Uterus (tissue), 4 donors: ENCODE results near the gene HMX2. TPM values are rescaled to one million over a fixed set of nuclear protein-coding genes. Genes with fewer than 3 reads are reported as not detected.

Experiments
- DNase-seq, 2 donors: peaks; one replicate each; pipeline ENCODE4 v3.0.0-alpha.2; 2019 to 2020
- H3K27ac ChIP-seq, 2 donors: fragments of 200-600 bp; sonication (generic); 1 replicate in 1 of 2; 2 replicates in 1 of 2; pipeline ENCODE4 v1.5.1; 2016 to 2018
- H3K27me3 ChIP-seq, 2 donors: fragments of 200-600 bp; sonication (generic); one replicate each; pipeline ENCODE4 v1.5.1; 2018 to 2019; ENCODE audit warnings: control low read depth in 1 of 2
- H3K36me3 ChIP-seq, 2 donors: fragments of 200-600 bp; sonication (generic); one replicate each; pipeline ENCODE4 v1.5.1; 2019; ENCODE audit warnings: control low read depth in 1 of 2
- H3K4me1 ChIP-seq, 2 donors: fragments of 200-600 bp; sonication (generic); one replicate each; pipeline ENCODE4 v1.5.1; 2018 to 2019; ENCODE audit warnings: control low read depth in 1 of 2
- H3K4me3 ChIP-seq, 2 donors: fragments of 200-600 bp; sonication (generic); 1 replicate in 1 of 2; 2 replicates in 1 of 2; pipeline ENCODE4 v1.5.1; 2018 to 2019; ENCODE audit warnings: mild to moderate bottlenecking in 1 of 2
- H3K9me3 ChIP-seq, 2 donors: fragments of 200-600 bp; sonication (generic); one replicate each; pipeline ENCODE4 v1.5.1; 2019; ENCODE audit warnings: control low read depth in 1 of 2
- POLR2A ChIP-seq, 2 donors: fragments of 450-650 bp; IDR thresholded peaks; one replicate each; pipeline ENCODE4 v1.6.1; 2016; ENCODE audit warnings: antibody characterized with exemption in 2 of 2, mild to moderate bottlenecking in 1 of 2, moderate library complexity in 1 of 2
- intact Hi-C: fragments of 100-400 bp; cut with DNase I; formaldehyde crosslinking; loops from one replicate; pipeline ENCODE4 v1.15.1; 2023; ENCODE audit warnings: low total_unique reads
- total RNA-seq, 4 donors: library from RNA; depleted of rRNA in 3 of 4; stranded (reverse); fragments of >200 nt in 3 of 4; gene quantifications; one replicate each; pipeline versions ENCODE4 v1.1.0 to v1.2.4, GENCODE V29; 2014 to 2023
- TF ChIP-seq, protein P1 (sequence below), 4 experiments: fragments of 200-600 bp in 2 of 4; fragments of 450-650 bp in 2 of 4; sonication (generic) in 2 of 4; IDR thresholded peaks; one replicate each; pipeline ENCODE4 v1.5.1; 2016 to 2019; ENCODE audit warnings: antibody characterized with exemption in 4 of 4, mild to moderate bottlenecking in 2 of 4, moderate library complexity in 1 of 4
- donor health status: DM: yes; HTN: yes; CAD: no.

Gene HMX2
- total RNA-seq, 4 donors from 2014 or later, result not detected

DNA sequence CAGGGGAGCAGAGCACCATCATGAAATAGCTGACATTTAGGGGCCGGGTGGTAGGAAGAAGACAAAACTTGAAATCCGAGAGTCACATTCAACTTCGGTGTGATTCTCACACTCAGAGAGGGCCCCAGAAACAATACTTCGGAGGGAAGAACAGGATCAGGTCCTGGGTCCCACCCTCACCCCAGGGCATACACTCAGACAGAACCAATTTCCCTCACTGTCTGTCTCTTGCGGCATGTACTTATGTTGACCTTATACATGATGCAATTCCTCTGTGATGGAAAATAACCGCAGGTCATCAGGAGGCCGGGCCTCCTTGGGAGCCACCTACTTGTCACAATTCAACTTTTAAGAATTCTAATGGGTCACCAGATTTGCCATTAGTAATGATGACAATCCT is 38.5 kb upstream of the HMX2 start:
- no peak for DNase-seq
- no peaks in the 10 kb centered on the region for H3K36me3 ChIP-seq
- no peaks in the 10 kb centered on the region for H3K9me3 ChIP-seq
- no peak overlapping the region for H3K27ac ChIP-seq
- no peak for TF ChIP-seq POLR2A (IDR thresholded peaks at IDR 0.05)
- TF ChIP-seq, protein P1, sequence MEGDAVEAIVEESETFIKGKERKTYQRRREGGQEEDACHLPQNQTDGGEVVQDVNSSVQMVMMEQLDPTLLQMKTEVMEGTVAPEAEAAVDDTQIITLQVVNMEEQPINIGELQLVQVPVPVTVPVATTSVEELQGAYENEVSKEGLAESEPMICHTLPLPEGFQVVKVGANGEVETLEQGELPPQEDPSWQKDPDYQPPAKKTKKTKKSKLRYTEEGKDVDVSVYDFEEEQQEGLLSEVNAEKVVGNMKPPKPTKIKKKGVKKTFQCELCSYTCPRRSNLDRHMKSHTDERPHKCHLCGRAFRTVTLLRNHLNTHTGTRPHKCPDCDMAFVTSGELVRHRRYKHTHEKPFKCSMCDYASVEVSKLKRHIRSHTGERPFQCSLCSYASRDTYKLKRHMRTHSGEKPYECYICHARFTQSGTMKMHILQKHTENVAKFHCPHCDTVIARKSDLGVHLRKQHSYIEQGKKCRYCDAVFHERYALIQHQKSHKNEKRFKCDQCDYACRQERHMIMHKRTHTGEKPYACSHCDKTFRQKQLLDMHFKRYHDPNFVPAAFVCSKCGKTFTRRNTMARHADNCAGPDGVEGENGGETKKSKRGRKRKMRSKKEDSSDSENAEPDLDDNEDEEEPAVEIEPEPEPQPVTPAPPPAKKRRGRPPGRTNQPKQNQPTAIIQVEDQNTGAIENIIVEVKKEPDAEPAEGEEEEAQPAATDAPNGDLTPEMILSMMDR (IDR thresholded peaks at IDR 0.05), result no peak
- no peak overlapping the region for H3K4me3 ChIP-seq
- intact Hi-C loops, result no loop called here
- no peaks in the 10 kb centered on the region for H3K27me3 ChIP-seq
- no peaks in the 10 kb centered on the region for H3K4me1 ChIP-seq

DNA sequence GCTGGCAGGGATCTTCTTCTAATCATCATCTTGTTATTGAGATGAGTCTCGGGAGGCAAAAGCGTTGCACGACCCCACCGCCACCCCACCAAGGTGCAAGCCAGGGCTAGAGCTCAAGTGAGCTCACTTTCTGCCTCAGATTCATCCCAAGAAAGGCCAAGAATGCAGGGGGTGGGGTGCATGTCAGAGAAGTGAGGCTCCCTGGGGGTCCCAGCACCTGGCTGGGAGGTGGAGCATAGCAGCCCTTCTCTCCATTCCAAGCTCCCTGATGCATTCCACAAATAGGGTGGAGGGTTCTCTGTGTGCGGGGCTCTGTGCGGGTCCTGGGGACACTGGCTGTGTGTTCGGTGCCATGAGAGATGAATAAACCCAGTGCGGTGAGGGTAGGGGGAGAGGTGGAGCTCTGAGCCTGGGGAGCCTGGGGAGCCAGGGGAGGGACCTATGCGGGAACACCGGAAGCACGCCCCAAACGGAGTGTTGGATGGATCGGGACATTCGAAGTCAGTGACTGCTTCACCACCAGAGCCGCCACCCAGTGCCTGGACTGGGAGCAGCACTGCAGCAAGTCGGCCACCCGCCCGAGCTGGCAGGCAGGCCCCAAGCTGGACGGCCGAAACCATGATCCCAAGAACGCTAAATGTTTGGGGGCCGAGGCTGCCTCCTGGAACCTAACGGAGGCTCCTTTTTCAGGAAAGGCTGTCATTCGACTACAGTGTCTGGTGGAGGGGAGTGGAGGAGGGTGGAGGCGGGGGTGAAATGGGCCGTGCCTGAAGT is 30.1 kb upstream of the HMX2 start:
- Histone ChIP-seq H3K36me3 (no peaks in the 10 kb centered on the region), H3K27me3 (peaks cover 0 to 6% of the 10 kb centered on the region in 2 donors), H3K27ac (no peak overlapping the region), H3K4me1 (no peaks in the 10 kb centered on the region), H3K4me3 (no peak overlapping the region), H3K9me3 (no peaks in the 10 kb centered on the region)
- intact Hi-C loops, result no loop called here
- TF ChIP-seq, protein P1 (IDR thresholded peaks at IDR 0.05), result no peak
- TF ChIP-seq POLR2A (IDR thresholded peaks at IDR 0.05), result no peak
- DNase-seq, result no peak

DNA sequence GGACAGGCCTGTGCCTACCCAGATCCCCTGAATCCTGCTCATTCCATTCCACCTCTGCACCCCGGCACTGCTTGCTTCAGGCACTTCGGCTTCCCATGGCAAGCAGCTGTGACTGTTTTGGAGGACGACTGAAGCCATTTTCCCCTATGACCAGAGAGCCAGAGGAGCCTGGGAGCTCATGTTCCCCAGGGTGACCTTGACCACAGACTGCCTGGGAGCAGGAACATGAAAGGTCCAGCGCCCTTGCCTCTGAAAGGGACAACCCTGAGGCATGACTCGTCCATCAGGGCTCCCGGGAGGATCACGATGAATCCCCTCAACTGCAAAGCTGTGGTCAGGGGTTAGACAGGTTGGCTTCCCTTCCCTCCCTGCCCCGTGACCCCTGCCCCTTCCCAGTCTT is 28.9 kb upstream of the HMX2 start:
- H3K9me3 ChIP-seq, result no peaks in the 10 kb centered on the region
- intact Hi-C loops, result no loop called here
- H3K27ac ChIP-seq, result no peak overlapping the region
- DNase-seq, result no peak
- H3K27me3 ChIP-seq, result peaks cover 0 to 6% of the 10 kb centered on the region in 2 donors
- TF ChIP-seq, protein P1 (IDR thresholded peaks at IDR 0.05), result no peak
- no peak for TF ChIP-seq POLR2A (IDR thresholded peaks at IDR 0.05)
- H3K36me3 ChIP-seq, result no peaks in the 10 kb centered on the region
- H3K4me3 ChIP-seq, result no peak overlapping the region
- H3K4me1 ChIP-seq, result no peaks in the 10 kb centered on the region

DNA sequence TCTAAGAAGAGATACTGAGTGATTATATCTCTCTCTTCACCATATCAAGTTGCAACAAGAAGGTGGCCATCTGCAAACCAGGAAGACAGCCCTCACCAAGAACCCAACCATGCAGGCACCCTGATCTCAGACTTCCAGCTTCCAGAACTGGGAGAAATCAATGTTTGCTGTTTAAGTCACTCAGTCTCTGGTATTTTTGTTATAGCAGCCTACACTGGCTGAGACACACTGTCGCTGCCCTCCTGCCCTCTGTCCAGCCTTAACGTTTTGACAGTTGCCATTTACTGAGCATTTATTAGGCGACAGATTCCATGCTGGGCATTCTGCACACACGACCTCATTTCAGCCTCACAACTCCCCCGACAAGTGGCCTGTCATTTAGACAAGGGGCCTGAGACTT is 21.7 kb upstream of the HMX2 start:
- Histone ChIP-seq H3K4me3 (no peak overlapping the region), H3K27me3 (peaks cover 0 to 5% of the 10 kb centered on the region in 2 donors), H3K27ac (no peak overlapping the region), H3K4me1 (no peaks in the 10 kb centered on the region), H3K9me3 (no peaks in the 10 kb centered on the region), H3K36me3 (no peaks in the 10 kb centered on the region)
- DNase-seq, result no peak
- intact Hi-C loops, result no loop called here
- TF ChIP-seq POLR2A (IDR thresholded peaks at IDR 0.05), result no peak
- TF ChIP-seq, protein P1 (IDR thresholded peaks at IDR 0.05), result no peak

DNA sequence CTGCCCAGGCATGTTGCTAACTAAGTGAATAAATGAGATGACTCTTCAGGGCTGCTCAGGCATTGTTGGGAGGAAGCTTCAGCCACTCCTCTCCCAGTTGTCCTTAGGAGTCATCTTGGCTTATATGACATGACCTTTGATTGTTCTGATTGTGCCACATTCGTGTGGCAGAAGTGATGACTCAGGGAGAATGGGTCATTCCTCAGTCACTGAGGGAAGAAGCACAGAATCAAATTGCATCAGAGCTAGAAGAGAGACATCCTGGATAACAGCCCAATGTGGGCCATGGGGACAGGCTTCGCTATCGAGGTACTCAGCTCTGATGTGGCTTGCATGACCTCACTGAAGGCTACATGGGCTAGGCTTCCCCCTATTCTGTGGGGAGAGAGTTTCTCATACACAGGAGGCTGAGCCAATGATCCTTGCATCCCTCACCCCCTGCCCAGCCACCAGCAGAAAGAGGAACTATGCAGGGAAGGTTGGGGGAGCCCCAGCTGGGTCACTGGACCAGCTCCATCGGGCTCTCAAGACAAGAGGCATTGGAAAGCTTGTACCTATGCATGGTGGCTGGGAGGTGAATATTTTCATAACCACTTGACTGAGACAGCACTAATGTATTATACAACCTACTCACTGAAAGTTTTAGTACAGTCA is 18.2 kb upstream of the HMX2 start:
- Histone ChIP-seq H3K27ac (no peak overlapping the region), H3K4me1 (peaks cover 0 to 1% of the 10 kb centered on the region in 2 donors), H3K4me3 (no peak overlapping the region), H3K27me3 (peaks cover 0 to 39% of the 10 kb centered on the region in 2 donors), H3K9me3 (no peaks in the 10 kb centered on the region), H3K36me3 (no peaks in the 10 kb centered on the region)
- intact Hi-C loops, result loop anchor here (10.0 kb wide), 1 partner anchor 425 kb away; no protein-coding TSS in a partner anchor
- DNase-seq, result no peak
- no peak for TF ChIP-seq POLR2A (IDR thresholded peaks at IDR 0.05)
- TF ChIP-seq, protein P1 (IDR thresholded peaks at IDR 0.05), result no peak
